ENCODE data around the gene SLC16A10. TPM values are rescaled to one million over a fixed set of nuclear protein-coding genes. Genes with fewer than 3 reads are reported as not detected.
"Not testable (repeated sequence)": the region's sequence is repeated elsewhere in the genome, so short reads cannot be mapped to it uniquely, and the experiment has no call there.

The SLC16A10 gene
- total and polyA plus RNA-seq, 7 donors: 13.9 to 106 (median 43.1) TPM

DNA sequence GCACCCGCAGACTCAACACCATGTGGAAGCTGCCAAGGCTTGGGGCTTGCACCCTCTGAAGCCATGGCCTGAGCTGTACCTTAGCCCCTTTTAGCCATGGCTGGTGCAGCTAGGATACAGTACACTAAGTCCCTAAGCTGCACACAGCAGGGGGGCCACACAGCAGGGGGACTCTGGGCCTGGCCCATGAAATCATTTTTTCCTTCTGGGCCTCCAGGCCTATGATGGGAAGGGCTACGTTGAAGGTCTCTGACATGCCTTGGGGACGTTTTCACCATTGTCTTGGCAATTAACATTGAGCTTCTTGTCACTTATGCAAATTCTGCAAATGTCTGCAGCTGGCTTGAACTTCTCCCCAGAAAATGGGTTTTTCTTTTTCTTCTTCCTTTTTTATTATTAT, 103.3 kb downstream of the SLC16A10 start:
- Histone ChIP-seq H3K36me3 (ENCODE audit: insufficient read depth in 1 of 2, low read depth in 1 of 2) (peaks cover 0 to 27% of the 10 kb centered on the region in 2 donors), H3K4me1 (no peaks in the 10 kb centered on the region), H3K27me3 (ENCODE audit: insufficient read depth in 3 of 3, low read length in 2 of 3) (no peaks in the 10 kb centered on the region), H3K9me3 (no peaks in the 10 kb centered on the region), H3K4me3 (no peak overlapping the region), H3K27ac (no peak overlapping the region)
- 90 to 95% (median 93%) methylated on average over 3 of the region's 3 CpGs for WGBS, 3 donors
- intact Hi-C loops (cut with DNase I): no loop called here
- TF ChIP-seq CTCF (IDR thresholded peaks at IDR 0.05): no peak
- ATAC-seq (peak in 1 of 4 donors; percentile 32), DNase-seq (no peak)

DNA sequence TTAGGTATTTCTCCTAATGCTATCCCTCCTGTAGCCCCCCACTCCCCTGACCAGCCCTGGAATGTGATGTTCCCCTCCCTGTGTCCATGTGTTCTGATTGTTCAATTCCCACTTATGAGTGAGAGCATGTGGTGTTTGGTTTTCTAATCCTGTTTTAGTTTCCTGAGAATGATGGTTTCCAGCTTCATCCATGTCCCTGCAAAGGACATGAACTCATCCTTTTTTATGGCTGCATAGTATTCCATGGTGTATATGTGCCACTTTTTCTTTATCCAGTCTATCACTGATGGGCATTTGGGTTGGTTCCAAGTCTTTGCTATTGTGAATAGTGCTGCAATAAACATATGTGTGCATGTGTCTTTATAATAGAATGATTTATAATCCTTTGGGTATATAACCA, 103.8 kb downstream of the SLC16A10 start:
- H3K27me3 ChIP-seq (ENCODE audit: insufficient read depth in 3 of 3, low read length in 2 of 3); H3K27ac ChIP-seq; DNase-seq; H3K4me3 ChIP-seq; H3K4me1 ChIP-seq; ATAC-seq; intact Hi-C loops (cut with DNase I); H3K9me3 ChIP-seq: not testable (repeated sequence)
- peaks cover 0 to 32% of the 10 kb centered on the region in 2 donors for H3K36me3 ChIP-seq (ENCODE audit: insufficient read depth in 1 of 2, low read depth in 1 of 2)

DNA sequence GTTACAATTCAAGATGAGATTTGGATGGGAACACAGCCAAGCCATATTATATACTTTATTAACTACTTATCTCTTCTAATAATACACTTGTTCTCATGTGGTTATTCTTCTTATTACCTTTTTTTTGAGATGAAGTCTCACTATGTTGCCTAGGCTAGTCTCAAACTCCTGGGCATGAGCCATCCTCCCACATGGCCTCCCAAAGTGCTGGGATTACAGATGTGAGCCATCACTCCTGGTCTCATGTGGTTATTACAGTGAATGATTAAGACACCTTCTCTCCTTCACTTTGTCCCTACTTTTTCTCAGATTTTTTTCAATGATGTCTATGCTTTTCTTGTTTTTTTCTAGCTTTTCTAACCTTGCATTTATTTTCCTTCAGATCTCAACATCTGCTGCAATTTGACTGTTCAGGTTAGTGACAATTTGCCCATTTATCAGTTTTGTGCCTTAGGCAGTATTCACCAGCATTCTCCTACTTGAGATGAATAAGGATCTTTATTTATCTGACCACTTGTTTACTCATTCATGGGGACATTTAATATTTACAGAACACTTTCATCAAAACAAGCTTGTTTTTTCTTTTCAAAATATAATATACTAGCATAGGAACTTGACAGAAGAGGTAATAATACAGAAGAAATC, 105.7 kb downstream of the SLC16A10 start:
- intact Hi-C loops (cut with DNase I): no loop called here
- ATAC-seq (no peak), DNase-seq (no peak)
- peaks cover 0 to 31% of the 10 kb centered on the region in 2 donors for H3K36me3 ChIP-seq (ENCODE audit: insufficient read depth in 1 of 2, low read depth in 1 of 2)
- no peaks in the 10 kb centered on the region for H3K9me3 ChIP-seq
- H3K27ac ChIP-seq: no peak overlapping the region
- H3K4me1 ChIP-seq: no peaks in the 10 kb centered on the region
- H3K27me3 ChIP-seq (ENCODE audit: insufficient read depth in 3 of 3, low read length in 2 of 3): no peaks in the 10 kb centered on the region
- H3K4me3 ChIP-seq: no peak overlapping the region
- TF ChIP-seq CTCF (IDR thresholded peaks at IDR 0.05): no peak

DNA sequence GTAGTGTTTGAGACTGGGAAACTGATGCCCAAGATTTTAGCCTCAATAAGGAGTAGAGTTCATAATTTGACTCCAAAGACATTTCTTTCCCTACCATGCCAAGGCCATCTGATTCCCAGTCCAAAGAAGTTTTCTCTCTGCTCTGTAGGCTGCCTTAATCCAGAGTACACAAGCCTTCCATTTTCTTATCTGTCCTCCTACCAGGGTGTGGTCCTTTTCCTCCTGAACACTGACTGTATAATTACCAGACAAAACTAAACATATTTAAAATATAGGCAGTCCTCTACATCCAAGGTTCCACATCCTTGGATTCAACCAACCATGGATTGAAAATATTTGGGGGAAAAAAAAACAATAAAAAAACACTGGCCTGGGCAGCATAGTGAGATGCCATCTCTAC, 108.4 kb downstream of the SLC16A10 start:
- Histone ChIP-seq H3K4me1 (peaks cover 3% of the 10 kb centered on the region), H3K4me3 (no peak overlapping the region), H3K36me3 (ENCODE audit: insufficient read depth in 1 of 2, low read depth in 1 of 2) (peaks cover 0 to 31% of the 10 kb centered on the region in 2 donors), H3K27me3 (ENCODE audit: insufficient read depth in 3 of 3, low read length in 2 of 3) (no peaks in the 10 kb centered on the region), H3K27ac (no peak overlapping the region), H3K9me3 (no peaks in the 10 kb centered on the region)
- intact Hi-C loops (cut with DNase I): no loop called here
- TF ChIP-seq CTCF (IDR thresholded peaks at IDR 0.05): no peak
- no peak for DNase-seq
- no peak for ATAC-seq

- DNase-seq (no peak), ATAC-seq (no peak)
- TF ChIP-seq CTCF (IDR thresholded peaks at IDR 0.05): no peak
- H3K27me3 ChIP-seq (ENCODE audit: insufficient read depth in 3 of 3, low read length in 2 of 3): no peaks in the 10 kb centered on the region
- peaks cover 0 to 24% of the 10 kb centered on the region in 2 donors for H3K36me3 ChIP-seq (ENCODE audit: insufficient read depth in 1 of 2, low read depth in 1 of 2)
- H3K4me1 ChIP-seq: peaks cover 5% of the 10 kb centered on the region
- no peak overlapping the region for H3K27ac ChIP-seq
- no peaks in the 10 kb centered on the region for H3K9me3 ChIP-seq
- H3K4me3 ChIP-seq: no peak overlapping the region
- intact Hi-C loops (cut with DNase I): no loop called here
- WGBS, 3 donors: 88 to 96% (median 95%) methylated on average over 3 of the region's 3 CpGs
Measured at GRCh38 chr6:111198841-111199240, 111.5 kb downstream of the SLC16A10 start.

All from psoas muscle (tissue), 8 donors.